ENCODE data around the gene MACROD2. TPM values are rescaled to one million over a fixed set of nuclear protein-coding genes. Genes with fewer than 3 reads are reported as not detected.

The MACROD2 gene
- total RNA-seq, 2 donors from 2014 or later: 8.3 to 21.8 TPM

GRCh38 chr20:14609328-14610221 lies 614.3 kb downstream of the MACROD2 start:
- Histone ChIP-seq H3K4me1 (no peaks in the 10 kb centered on the region), H3K27ac (no peak overlapping the region), H3K4me3 (no peak overlapping the region), H3K27me3 (no peaks in the 10 kb centered on the region), H3K36me3 (replicated peaks in 1 of 2; ENCODE audit: insufficient read depth in 1 of 2, low read depth in 2 of 2) (no peaks in the 10 kb centered on the region), H3K9me3 (no peaks in the 10 kb centered on the region)
- no peak for TF ChIP-seq CTCF (IDR thresholded peaks at IDR 0.05)
- TF ChIP-seq POLR2A (IDR thresholded peaks at IDR 0.05): no peak
- intact Hi-C loops (cut with DNase I): no loop called here
- DNase-seq: no peak
- ATAC-seq: no peak
- WGBS, 2 donors: 82 to 84% methylated on average over 4 of the region's 4 CpGs

- WGBS, 2 donors: 91 to 93% methylated on average over 2 of the region's 2 CpGs
- Histone ChIP-seq H3K27me3 (no peaks in the 10 kb centered on the region), H3K4me1 (no peaks in the 10 kb centered on the region), H3K27ac (no peak overlapping the region), H3K4me3 (no peak overlapping the region), H3K9me3 (no peaks in the 10 kb centered on the region), H3K36me3 (replicated peaks in 1 of 2; ENCODE audit: insufficient read depth in 1 of 2, low read depth in 2 of 2) (no peaks in the 10 kb centered on the region)
- ATAC-seq (no peak), DNase-seq (no peak)
- intact Hi-C loops (cut with DNase I): no loop called here
- TF ChIP-seq CTCF (IDR thresholded peaks at IDR 0.05) (no peak), POLR2A (IDR thresholded peaks at IDR 0.05) (no peak)
Measured at GRCh38 chr20:14611479-14611878, 616.2 kb downstream of the MACROD2 start.

- no peak for TF ChIP-seq CTCF (IDR thresholded peaks at IDR 0.05)
- TF ChIP-seq POLR2A (IDR thresholded peaks at IDR 0.05): no peak
- H3K4me3 ChIP-seq: no peak overlapping the region
- H3K27me3 ChIP-seq: no peaks in the 10 kb centered on the region
- 73 to 80% methylated on average over 1 of the region's 1 CpG for WGBS, 2 donors
- H3K9me3 ChIP-seq: no peaks in the 10 kb centered on the region
- no peak for DNase-seq
- no peak overlapping the region for H3K27ac ChIP-seq
- ATAC-seq: no peak
- no peaks in the 10 kb centered on the region for H3K36me3 ChIP-seq (replicated peaks in 1 of 2; ENCODE audit: insufficient read depth in 1 of 2, low read depth in 2 of 2)
- H3K4me1 ChIP-seq: no peaks in the 10 kb centered on the region
- intact Hi-C loops (cut with DNase I): no loop called here
Measured at GRCh38 chr20:14612391-14612790, 617.1 kb downstream of the MACROD2 start.

GRCh38 chr20:14616003-14616402 lies 620.7 kb downstream of the MACROD2 start:
- no peak for DNase-seq
- Histone ChIP-seq H3K4me1 (no peaks in the 10 kb centered on the region), H3K36me3 (replicated peaks in 1 of 2; ENCODE audit: insufficient read depth in 1 of 2, low read depth in 2 of 2) (no peaks in the 10 kb centered on the region), H3K9me3 (no peaks in the 10 kb centered on the region), H3K4me3 (no peak overlapping the region), H3K27ac (no peak overlapping the region), H3K27me3 (no peaks in the 10 kb centered on the region)
- ATAC-seq: no peak
- TF ChIP-seq POLR2A (IDR thresholded peaks at IDR 0.05) (no peak), CTCF (IDR thresholded peaks at IDR 0.05) (no peak)
- intact Hi-C loops (cut with DNase I): no loop called here
- 81 to 85% methylated on average over 3 of the region's 3 CpGs for WGBS, 2 donors

- H3K36me3 ChIP-seq (replicated peaks in 1 of 2; ENCODE audit: insufficient read depth in 1 of 2, low read depth in 2 of 2): no peaks in the 10 kb centered on the region
- DNase-seq (no peak), ATAC-seq (no peak)
- no peaks in the 10 kb centered on the region for H3K27me3 ChIP-seq
- intact Hi-C loops (cut with DNase I): no loop called here
- no peaks in the 10 kb centered on the region for H3K4me1 ChIP-seq
- 73 to 77% methylated on average over 2 of the region's 2 CpGs for WGBS, 2 donors
- no peak for TF ChIP-seq POLR2A (IDR thresholded peaks at IDR 0.05)
- no peak for TF ChIP-seq CTCF (IDR thresholded peaks at IDR 0.05)
- no peaks in the 10 kb centered on the region for H3K9me3 ChIP-seq
- no peak overlapping the region for H3K27ac ChIP-seq
- no peak overlapping the region for H3K4me3 ChIP-seq
Measured at GRCh38 chr20:14617123-14617522, 621.8 kb downstream of the MACROD2 start.

Measured in body of pancreas (tissue), 4 donors.